ENCODE data around the gene NOTO.
A peak's percentile ranks its signal among the peaks of the same experiment; 100 is the strongest.

DNA sequence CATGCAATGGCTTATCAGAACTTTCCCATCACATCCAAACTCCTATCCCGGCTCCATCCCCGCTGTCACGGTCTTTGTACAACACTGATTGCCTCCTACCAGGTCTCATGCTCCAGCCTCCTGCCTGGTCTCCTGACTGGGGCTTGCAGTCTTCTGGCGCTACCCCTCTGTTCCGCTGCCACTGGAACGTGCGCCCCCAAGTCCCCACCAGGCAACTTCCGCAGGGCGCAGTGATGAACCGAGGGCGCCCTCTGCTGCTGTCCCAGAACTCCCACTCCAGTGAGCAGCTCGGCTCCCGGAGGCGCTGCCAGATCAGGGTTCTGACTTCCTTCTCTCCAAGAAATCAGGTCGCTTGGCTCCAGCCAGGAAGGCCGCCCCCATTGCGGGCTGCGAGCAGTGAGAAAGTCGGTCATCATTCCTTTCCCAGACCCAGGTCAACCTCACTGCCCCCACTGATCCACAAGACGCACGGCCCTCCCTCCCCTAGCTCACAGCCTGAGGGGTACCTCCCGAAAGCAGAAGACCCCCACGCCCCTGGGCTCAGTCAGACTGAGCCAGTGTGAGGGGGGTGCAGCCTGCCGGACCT is 45.7 kb upstream of the NOTO start:
- TF ChIP-seq CTCF (IDR thresholded peaks at IDR 0.05) (peak; percentile 35 to 67 (median 60)), POLR2A (IDR thresholded peaks at IDR 0.05) (no peak), POLR2AphosphoS5 (IDR thresholded peaks at IDR 0.05) (no peak)

All from upper lobe of left lung (tissue), 4 donors.